ENCODE measurements around the gene SCN11A. TPM values are rescaled to one million over a fixed set of nuclear protein-coding genes. Genes with fewer than 3 reads are reported as not detected.

SCN11A gene
- total RNA-seq, 1 donor from 2014 or later, result 0.63 TPM

DNA sequence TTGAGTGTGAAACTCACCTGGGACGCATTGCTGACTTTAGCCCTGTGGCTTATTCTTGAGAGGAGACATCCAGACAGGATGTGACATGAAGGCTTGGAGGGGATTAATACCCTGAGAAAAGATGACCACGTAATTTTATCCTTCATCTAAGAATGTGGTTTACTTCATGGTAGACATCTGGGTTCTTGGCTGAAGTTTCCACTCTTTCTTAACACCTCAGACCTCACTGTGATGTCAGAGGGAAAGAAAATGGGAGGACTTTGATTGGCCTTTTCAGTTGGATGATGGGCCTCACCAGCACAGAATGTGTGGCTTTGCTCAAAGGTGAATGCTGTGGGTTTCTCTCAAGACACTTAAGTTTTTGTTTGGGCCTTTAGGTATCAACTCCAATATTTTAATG is 39.2 kb upstream of the SCN11A start:
- Mint-ChIP-seq H3K4me3 (no peak overlapping the region), H3K4me1 (no peaks in the 10 kb centered on the region), H3K9me3 (no peaks in the 10 kb centered on the region), H3K27ac (ENCODE audit: unreplicated experiment) (no peak overlapping the region), H3K27me3 (ENCODE audit: low read depth) (no peaks in the 10 kb centered on the region), H3K36me3 (ENCODE audit: low read depth) (peaks cover 16% of the 10 kb centered on the region)
- DNase-seq (ENCODE audit: low read depth, low spot score), result no peak
- no peak for TF ChIP-seq CTCF (conservative IDR thresholded peaks at IDR 0.05)

DNA sequence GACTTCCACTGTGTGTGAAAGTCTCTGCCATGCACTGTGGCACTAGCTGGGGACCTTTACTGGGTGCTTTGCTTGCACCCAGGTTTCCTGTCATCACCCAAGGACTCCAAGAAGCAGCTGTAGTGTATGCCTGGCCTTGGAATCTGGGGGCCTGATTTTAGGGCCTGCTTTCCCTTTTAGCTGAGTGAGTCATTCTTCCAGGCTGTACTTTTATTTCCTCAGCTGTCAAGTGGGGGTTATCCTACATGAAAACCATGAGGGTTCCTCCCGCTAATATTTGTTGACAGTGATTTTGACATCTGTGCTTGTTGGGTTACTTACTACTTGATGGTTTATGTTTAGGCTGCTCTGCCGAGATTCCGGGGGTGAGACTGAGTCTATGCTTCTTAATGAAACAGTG is 37.1 kb upstream of the SCN11A start:
- Mint-ChIP-seq H3K27me3 (ENCODE audit: low read depth) (no peaks in the 10 kb centered on the region), H3K4me1 (no peaks in the 10 kb centered on the region), H3K9me3 (no peaks in the 10 kb centered on the region), H3K4me3 (no peak overlapping the region), H3K27ac (ENCODE audit: unreplicated experiment) (no peak overlapping the region), H3K36me3 (ENCODE audit: low read depth) (peaks cover 7% of the 10 kb centered on the region)
- no peak for TF ChIP-seq CTCF (conservative IDR thresholded peaks at IDR 0.05)
- DNase-seq (ENCODE audit: low read depth, low spot score), result no peak

- Mint-ChIP-seq H3K36me3 (ENCODE audit: low read depth) (peaks cover 8% of the 10 kb centered on the region), H3K27ac (ENCODE audit: unreplicated experiment) (no peak overlapping the region), H3K4me3 (no peak overlapping the region), H3K4me1 (no peaks in the 10 kb centered on the region), H3K27me3 (ENCODE audit: low read depth) (no peaks in the 10 kb centered on the region), H3K9me3 (no peaks in the 10 kb centered on the region)
- no peak for TF ChIP-seq CTCF (conservative IDR thresholded peaks at IDR 0.05)
- no peak for DNase-seq (ENCODE audit: low read depth, low spot score)
Observed at GRCh38 chr3:39088456-39088855, 36.7 kb upstream of the SCN11A start.

DNA sequence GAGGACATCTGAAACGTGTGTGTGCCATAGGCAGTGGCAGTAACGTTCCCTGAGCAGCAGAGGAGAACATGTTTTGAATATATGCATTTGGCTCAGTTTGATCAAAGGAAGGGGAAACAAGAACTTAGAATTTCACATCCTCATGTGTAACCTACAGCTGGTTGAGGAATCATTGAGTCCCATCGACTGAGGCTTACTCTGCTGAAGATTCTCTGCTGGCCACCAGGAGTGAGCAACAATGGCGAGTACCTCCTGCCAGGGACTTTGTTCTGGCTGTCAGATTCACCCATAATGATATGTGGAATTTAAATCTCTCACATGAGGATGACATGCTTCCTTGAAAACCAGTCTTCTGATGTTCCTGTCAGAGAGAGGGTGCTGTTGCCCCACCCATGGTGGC is 34.4 kb upstream of the SCN11A start:
- no peak for DNase-seq (ENCODE audit: low read depth, low spot score)
- Mint-ChIP-seq H3K4me1 (no peaks in the 10 kb centered on the region), H3K27ac (ENCODE audit: unreplicated experiment) (no peak overlapping the region), H3K36me3 (ENCODE audit: low read depth) (peaks cover 15% of the 10 kb centered on the region), H3K27me3 (ENCODE audit: low read depth) (no peaks in the 10 kb centered on the region), H3K9me3 (no peaks in the 10 kb centered on the region), H3K4me3 (no peak overlapping the region)
- TF ChIP-seq CTCF (conservative IDR thresholded peaks at IDR 0.05), result no peak

- no peak for DNase-seq (ENCODE audit: low read depth, low spot score)
- H3K36me3 Mint-ChIP-seq (ENCODE audit: low read depth), result peaks cover 15% of the 10 kb centered on the region
- no peak overlapping the region for H3K4me3 Mint-ChIP-seq
- no peaks in the 10 kb centered on the region for H3K9me3 Mint-ChIP-seq
- no peak overlapping the region for H3K27ac Mint-ChIP-seq (ENCODE audit: unreplicated experiment)
- H3K4me1 Mint-ChIP-seq, result no peaks in the 10 kb centered on the region
- no peaks in the 10 kb centered on the region for H3K27me3 Mint-ChIP-seq (ENCODE audit: low read depth)
- TF ChIP-seq CTCF (conservative IDR thresholded peaks at IDR 0.05), result no peak
Observed at GRCh38 chr3:39082666-39083313, 31.0 kb upstream of the SCN11A start.

Data from neural crest cell (in vitro differentiated cells).